ENCODE measurements around the gene PZP. TPM values are rescaled to one million over a fixed set of nuclear protein-coding genes. Genes with fewer than 3 reads are reported as not detected.
"Not testable (repeated sequence)": the region's sequence is repeated elsewhere in the genome, so short reads cannot be mapped to it uniquely, and the experiment has no call there.

Gene PZP
- total RNA-seq = 0.25 and 0.26 TPM in 2 replicates

- DNase-seq (ENCODE audit: low read depth in 2 of 2) = no peak
Observed at GRCh38 chr12:9208229-9208628, at the start of gene PZP. TSS of gene PZP (minus strand) at chr12:9208395. CDS start at chr12:9208341, 54 bp downstream.

- no peak for DNase-seq (ENCODE audit: low read depth in 2 of 2)
Observed at GRCh38 chr12:9256758-9257405, 48.7 kb upstream of the PZP start.

GRCh38 chr12:9256341-9256740 is 48.1 kb upstream of the PZP start:
- no peak for DNase-seq (ENCODE audit: low read depth in 2 of 2)

DNA sequence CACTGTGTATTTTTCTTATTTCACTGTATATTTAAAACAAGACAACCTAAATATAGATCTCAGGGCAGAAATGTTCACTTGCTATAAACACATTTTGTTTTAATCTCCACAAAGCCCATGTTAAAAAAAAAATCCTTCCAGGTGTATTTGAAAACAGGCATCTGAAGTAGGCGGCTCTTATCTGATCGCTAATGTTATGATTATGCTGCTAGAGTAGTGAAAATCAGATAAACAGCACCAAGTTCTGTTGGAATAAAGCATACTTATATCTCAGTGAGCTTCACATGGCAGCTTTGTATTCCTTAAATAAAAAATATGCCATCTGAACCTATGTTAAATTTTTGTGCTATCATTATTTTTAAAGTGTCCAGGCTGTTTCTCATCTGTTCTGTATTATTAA is 47.6 kb upstream of the PZP start:
- no peak for DNase-seq (ENCODE audit: low read depth in 2 of 2)

DNA sequence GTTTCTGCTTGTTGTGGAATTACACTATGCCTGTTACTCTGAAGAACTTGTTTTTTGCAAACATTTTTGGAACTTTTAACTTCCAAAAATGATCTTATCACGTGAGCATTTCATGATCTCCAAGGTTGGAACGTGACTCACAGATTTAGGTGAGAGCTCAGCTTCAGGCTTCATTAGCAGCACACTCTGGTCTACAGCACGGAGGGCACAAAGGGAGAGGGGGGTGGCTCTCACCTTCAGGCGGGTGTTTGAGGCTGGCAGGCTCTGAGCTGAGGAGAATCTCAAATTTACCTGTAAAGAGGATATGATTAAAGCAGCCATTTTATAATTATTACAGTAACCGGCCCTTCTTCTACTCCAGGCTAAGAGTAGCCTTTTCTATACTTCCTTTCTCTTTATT is 45.3 kb upstream of the PZP start:
- DNase-seq (ENCODE audit: low read depth in 2 of 2) = no peak

GRCh38 chr12:9252791-9253190 is 44.6 kb upstream of the PZP start:
- not testable (repeated sequence) for DNase-seq (ENCODE audit: low read depth in 2 of 2)

GRCh38 chr12:9252256-9252655 is 44.1 kb upstream of the PZP start:
- DNase-seq (ENCODE audit: low read depth in 2 of 2) = no peak

DNA sequence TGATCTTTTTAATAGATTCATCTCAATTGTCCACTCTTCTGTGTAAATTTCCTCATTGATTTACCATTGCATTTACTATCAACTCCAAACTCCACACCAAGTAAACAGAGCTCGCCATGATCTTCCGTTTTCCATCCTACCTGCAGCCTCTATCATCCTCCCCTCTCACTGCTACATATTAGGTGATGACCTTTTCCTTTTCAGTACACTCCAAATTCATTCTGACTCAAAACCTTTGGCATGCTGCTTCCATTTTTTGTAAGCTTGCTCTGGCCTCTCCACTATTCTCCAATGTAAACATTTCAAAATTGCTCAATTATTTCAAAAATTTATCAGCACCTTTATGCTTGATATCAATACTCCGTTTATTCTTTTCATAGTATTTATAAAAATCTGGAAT is 40.2 kb upstream of the PZP start:
- no peak for DNase-seq (ENCODE audit: low read depth in 2 of 2)

DNA sequence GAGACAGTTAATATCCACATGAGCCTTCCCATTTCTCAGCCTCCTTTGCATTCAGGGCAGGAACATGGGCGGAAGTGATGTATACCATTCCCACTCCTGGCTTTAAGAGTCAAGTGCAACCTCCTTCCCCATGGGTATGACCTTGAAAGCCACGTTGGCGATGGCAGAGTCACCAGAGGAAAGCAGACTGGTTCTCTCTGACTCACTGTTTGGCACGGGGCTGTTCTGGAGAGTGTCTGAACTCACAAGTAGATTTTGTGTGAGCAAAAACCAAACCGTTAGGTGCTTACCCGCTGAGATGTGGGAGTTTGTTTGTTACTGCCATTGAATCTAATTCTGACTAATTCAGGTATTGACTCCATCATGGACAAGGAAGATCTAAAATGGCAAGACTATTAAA is 36.7 kb upstream of the PZP start:
- no peak for DNase-seq (ENCODE audit: low read depth in 2 of 2)

- DNase-seq (ENCODE audit: low read depth in 2 of 2) = no peak
Observed at GRCh38 chr12:9243999-9244649, 35.9 kb upstream of the PZP start.

DNA sequence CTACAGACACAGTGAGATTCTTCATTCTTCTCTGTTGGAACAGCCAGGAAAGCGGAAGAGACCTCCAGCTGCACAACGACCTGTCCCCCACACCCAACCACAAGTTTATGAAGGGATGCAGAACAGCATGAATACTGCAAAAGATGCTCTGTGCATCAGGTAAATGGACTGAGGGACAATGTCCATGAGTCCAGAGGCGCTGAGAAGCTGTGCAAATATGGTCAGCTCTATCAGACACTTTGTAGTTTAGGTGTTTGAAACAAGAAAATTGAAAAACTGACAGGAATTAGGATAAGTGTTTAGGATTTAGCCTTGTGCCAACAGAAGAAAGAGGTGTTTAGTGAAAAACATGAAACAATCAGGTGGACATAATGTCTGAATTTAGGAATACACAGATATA is 33.1 kb upstream of the PZP start:
- no peak for DNase-seq (ENCODE audit: low read depth in 2 of 2)

DNA sequence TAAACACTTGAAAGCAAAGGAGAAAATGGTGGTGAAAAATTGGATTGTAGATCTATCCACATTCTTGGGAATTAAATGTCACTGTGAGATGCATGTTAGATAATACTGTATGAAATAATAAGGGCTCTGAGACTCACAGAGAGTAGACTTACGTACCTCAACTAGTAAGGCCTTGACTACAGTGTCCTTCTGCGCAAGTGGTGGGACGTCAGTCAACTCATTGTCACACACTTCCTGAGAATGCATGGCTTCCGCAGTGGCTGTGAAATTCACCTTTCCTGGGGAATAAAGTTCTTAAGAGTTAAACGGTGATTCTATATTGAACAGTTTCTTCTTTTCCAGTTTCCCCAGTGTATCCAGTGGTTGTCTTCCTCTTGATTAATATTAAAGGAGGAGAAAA is 32.6 kb upstream of the PZP start:
- no peak for DNase-seq (ENCODE audit: low read depth in 2 of 2)

- not testable (repeated sequence) for DNase-seq (ENCODE audit: low read depth in 2 of 2)
Observed at GRCh38 chr12:9240004-9240635, 31.9 kb upstream of the PZP start.

- no peak for DNase-seq (ENCODE audit: low read depth in 2 of 2)
Observed at GRCh38 chr12:9237286-9237685, 29.1 kb upstream of the PZP start.

GRCh38 chr12:9235519-9235918 is 27.3 kb upstream of the PZP start:
- no peak for DNase-seq (ENCODE audit: low read depth in 2 of 2)

GRCh38 chr12:9227950-9228349 is 19.8 kb upstream of the PZP start:
- no peak for DNase-seq (ENCODE audit: low read depth in 2 of 2)

DNA sequence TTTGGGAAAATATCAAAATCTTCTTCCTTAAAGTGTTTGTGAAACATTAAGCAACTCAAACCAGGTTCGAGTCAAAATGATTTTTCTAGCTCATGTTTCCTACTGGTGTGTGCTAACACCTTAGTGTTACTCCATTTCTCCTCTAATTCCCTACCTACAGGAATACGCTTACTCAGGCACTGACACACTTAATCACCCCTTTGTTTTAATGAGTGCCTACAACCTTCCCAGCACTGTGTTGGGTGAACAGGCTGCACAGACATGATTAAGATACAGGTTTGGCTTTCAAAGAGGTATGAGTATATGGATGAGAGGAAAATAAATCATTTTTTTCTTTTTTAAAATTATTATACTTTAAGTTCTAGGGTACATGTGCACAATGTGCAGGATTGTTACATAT is 15.6 kb upstream of the PZP start:
- DNase-seq (ENCODE audit: low read depth in 2 of 2) = no peak

DNA sequence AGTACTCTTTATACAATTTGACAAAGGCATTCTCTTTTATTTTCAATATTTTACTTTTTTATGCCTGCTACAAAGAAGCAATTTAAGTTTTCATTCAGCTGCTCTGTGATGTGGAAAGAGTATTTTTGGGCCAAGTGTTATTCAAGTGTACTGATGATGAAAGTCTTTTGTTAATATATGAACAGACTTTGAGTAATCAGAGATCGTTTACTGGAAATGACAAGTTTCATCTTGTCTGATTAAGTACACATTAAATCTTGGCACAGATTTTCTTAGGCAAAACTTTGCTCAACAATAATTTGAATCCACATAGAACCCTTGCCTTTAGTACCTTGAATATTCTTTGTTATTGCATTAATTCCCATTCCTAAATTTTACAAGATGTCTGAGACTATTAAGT is 13.3 kb upstream of the PZP start:
- DNase-seq (ENCODE audit: low read depth in 2 of 2) = no peak

- DNase-seq (ENCODE audit: low read depth in 2 of 2) = not testable (repeated sequence)
Observed at GRCh38 chr12:9221011-9221410, 12.8 kb upstream of the PZP start.

- no peak for DNase-seq (ENCODE audit: low read depth in 2 of 2)
Observed at GRCh38 chr12:9214534-9214933, 6.3 kb upstream of the PZP start.

DNA sequence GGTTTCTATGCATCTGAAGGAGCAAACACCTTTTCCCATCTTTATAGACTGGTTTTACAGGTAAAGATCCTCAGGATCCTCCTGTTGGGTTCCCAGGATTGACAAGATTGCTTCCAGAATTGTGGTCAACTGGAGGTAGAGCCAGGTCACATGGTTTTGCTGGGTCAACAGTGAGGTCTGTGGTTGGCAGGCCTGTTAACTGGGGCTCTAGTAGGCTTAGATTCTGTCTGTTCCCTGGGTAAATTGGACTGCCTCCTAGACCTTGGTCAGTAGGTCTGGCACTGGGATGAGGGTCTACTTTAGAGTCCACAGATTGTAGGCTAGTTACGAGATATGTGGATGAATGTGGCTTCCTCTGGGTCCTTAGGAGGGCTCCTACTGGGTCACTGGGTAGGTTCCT is 3.5 kb upstream of the PZP start:
- DNase-seq (ENCODE audit: low read depth in 2 of 2) = no peak

DNA sequence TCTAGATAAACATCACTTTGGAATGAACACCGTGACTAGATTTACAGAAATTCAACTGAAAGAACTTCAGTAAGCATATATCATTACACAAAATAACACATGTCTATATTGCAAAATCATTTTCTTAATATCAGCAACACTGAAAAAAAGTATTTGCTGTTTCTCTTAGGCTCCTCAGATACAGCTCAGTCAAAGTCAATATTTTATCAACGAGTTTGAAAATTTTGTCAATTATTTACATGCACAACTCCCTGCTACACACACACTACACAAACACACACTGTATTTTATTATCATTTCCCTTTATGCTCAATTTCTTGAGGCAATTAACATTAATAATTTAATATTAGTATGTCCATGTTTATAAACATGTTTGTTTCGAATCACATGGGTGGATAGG is 3.8 kb downstream of the PZP start:
- no peak for DNase-seq (ENCODE audit: low read depth in 2 of 2)

GRCh38 chr12:9198012-9198411 is 10.2 kb downstream of the PZP start:
- DNase-seq (ENCODE audit: low read depth in 2 of 2) = no peak

Data from dermis microvascular lymphatic vessel endothelial cell (primary cell).